AG10803 (cell line): ENCODE results near the gene AREG.
"Not testable (repeated sequence)": the region's sequence is repeated elsewhere in the genome, so short reads cannot be mapped to it uniquely, and the experiment has no call there.

Experiments used
- DNase-seq: peaks from one replicate; pipeline ENCODE4 v3.0.0; 2010; ENCODE audit warnings: low read depth
- H3K4me3 ChIP-seq: 2 replicates; pipeline ENCODE4 v1.5.1; 2011; ENCODE audit warnings: mild to moderate bottlenecking, low read length, control low read depth
- TF ChIP-seq, protein P1 (sequence below): conservative IDR thresholded peaks from 2 replicates; pipeline ENCODE4 v1.5.1; 2011; ENCODE audit warnings: mild to moderate bottlenecking, low read length, control low read depth, inconsistent platforms

The AREG gene

DNA sequence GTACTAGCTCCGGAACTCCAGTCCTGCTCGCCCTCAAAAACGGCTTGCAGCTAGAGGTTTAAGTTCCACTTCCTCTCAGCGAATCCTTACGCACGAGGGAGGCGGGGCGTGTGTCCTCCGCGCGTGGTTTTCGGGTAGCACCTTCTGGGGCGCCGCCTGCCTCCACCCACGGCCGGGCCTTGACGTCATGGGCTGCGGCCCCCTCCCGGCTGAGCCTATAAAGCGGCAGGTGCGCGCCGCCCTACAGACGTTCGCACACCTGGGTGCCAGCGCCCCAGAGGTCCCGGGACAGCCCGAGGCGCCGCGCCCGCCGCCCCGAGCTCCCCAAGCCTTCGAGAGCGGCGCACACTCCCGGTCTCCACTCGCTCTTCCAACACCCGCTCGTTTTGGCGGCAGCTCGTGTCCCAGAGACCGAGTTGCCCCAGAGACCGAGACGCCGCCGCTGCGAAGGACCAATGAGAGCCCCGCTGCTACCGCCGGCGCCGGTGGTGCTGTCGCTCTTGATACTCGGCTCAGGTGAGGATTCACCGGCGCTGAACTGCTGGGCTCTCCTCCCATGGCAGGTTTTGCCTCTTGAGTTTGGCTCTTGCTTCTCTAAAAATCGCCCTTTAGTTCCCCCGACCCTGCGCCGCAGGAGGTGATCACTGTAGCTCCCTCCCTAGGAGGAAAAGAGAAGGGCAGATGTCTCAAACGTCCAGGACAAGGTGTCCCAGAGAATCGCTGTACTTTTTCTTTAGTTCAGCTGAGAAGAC, at the start of gene AREG:
Gene AREG, plus strand, starts transcription at position 246 of the 752 bp plus-strand sequence. Its CDS starts 210 bp downstream, at position 456.
- peak; percentile 26 for DNase-seq
- TF ChIP-seq, protein P1, sequence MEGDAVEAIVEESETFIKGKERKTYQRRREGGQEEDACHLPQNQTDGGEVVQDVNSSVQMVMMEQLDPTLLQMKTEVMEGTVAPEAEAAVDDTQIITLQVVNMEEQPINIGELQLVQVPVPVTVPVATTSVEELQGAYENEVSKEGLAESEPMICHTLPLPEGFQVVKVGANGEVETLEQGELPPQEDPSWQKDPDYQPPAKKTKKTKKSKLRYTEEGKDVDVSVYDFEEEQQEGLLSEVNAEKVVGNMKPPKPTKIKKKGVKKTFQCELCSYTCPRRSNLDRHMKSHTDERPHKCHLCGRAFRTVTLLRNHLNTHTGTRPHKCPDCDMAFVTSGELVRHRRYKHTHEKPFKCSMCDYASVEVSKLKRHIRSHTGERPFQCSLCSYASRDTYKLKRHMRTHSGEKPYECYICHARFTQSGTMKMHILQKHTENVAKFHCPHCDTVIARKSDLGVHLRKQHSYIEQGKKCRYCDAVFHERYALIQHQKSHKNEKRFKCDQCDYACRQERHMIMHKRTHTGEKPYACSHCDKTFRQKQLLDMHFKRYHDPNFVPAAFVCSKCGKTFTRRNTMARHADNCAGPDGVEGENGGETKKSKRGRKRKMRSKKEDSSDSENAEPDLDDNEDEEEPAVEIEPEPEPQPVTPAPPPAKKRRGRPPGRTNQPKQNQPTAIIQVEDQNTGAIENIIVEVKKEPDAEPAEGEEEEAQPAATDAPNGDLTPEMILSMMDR = peak; percentile 59
- H3K4me3 ChIP-seq = peak within 1 kb of the TSS; percentile 61

GRCh38 chr4:74395633-74396032, 49.3 kb upstream of the AREG start:
- TF ChIP-seq, protein P1 = no peak
- no peak for DNase-seq
- no peak overlapping the region for H3K4me3 ChIP-seq

DNA sequence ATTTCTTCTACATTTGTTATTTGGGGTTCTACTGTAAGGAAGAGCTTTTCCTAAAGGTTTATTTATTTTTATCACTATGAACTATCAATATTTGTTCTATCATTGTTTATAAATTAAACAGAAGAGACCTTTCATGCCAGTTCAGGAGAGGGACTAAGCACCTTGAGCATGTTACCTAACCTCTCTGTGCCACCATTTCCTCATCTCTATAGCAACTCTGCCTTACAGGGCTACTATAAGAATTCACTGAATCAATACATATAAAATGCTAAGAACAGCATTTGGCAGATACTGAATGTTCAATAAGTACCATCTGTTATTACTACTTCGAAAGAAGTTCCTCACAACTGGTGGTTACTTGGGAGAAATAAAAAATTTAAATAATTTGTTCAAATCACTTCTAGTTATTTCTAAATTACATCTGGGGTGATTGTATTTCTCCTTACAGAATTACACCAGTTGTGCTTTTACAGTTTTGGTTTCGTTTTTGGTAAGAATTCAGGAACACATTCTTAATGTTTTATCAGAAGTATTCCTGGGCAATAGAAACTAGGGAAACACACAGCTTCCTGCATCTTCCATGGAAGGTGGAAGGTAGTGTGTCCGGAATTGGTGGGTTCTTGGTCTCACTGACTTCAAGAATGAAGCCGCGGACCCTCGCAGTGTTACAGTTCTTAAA, 47.0 kb upstream of the AREG start:
- H3K4me3 ChIP-seq = peak overlapping the region; percentile 20
- no peak for DNase-seq
- TF ChIP-seq, protein P1 = no peak

GRCh38 chr4:74398894-74399589, 45.9 kb upstream of the AREG start:
- H3K4me3 ChIP-seq = not testable (repeated sequence)

DNA sequence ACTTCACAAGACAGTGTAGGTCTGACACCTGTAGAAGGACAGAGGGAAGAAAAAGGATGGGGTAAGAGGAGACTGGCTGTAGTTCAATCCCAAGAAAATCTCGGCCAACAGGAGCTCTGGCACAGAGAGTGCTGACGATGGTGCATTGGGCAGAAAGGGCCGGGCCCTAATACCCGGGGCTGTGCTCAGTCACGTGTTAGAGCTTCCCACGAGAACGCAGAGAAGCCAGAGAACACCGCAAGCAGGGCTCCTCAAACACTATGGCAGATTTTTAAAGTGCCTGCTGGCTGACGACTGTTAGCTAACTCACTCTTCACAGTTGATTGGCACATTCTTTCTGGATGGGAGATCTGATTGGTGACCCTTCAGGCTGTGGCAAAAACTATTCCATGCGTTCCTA, 44.5 kb upstream of the AREG start:
- no peak overlapping the region for H3K4me3 ChIP-seq
- TF ChIP-seq, protein P1 = no peak
- no peak for DNase-seq

More at GRCh38 chr4:74398894-74399589, 45.9 kb upstream of the AREG start:
- not testable (repeated sequence) for DNase-seq

DNA sequence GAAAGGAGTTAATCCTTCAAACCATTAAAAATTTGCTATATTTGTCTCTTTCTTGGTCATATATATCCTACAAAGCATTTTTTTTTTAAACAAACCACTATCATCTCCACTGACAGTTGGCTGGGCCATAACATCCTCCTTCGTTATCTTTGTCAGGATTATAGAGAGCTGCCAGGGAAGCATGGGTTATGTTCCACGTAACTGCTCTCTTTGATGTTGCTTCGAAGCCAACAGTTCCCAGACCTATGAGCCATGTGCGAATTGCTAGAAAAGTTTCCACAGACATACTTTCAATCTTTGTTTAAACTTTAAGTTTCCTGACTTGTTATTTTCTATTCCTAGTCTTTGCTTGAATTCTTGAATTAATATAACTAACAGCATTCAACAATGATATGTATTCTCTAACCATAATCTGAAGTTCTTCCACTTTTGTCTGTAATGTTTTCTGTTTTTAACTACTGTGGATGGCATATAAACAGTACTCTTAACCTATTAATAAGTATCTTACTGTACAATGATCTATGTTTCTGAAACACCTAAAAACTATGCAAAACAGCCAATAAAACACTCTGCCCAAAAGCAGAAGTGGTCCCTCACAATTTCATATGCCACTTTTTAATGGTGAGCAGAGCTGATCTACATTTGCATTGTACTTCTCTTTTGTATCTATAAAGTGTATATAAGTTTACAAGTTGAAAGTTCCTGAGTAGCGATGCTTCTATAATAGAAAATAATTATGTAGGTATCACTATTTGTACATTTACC, 42.1 kb upstream of the AREG start:
- no peak overlapping the region for H3K4me3 ChIP-seq
- no peak for DNase-seq
- TF ChIP-seq, protein P1 = no peak

GRCh38 chr4:74407891-74408290, 37.0 kb upstream of the AREG start:
- TF ChIP-seq, protein P1 = no peak
- H3K4me3 ChIP-seq = no peak overlapping the region
- no peak for DNase-seq
